Subcutaneous preadipocyte (primary cell): ENCODE results near the gene IBA57. TPM values are rescaled to one million over a fixed set of nuclear protein-coding genes. Genes with fewer than 3 reads are reported as not detected.

ENCODE experiments used
- small RNA-seq: library from RNA; depleted of rRNA; stranded (forward); fragments of <200 nt; gene quantifications from one replicate; pipeline ENCODE3, GENCODE V24; 2012
- total RNA-seq: library from RNA; depleted of rRNA; stranded (reverse); fragments of >200 nt; gene quantifications from 2 replicates; pipeline ENCODE4 v1.2.3, GENCODE V29; 2012

Gene IBA57
- 3.7 and 4.3 TPM in 2 replicates for total RNA-seq

GRCh38 chr1:228165372-228166169, at the start of gene IBA57:
Gene IBA57, plus strand, starts transcription at chr1:228165804. Its CDS starts 13 bp downstream, at chr1:228165817.

DNA sequence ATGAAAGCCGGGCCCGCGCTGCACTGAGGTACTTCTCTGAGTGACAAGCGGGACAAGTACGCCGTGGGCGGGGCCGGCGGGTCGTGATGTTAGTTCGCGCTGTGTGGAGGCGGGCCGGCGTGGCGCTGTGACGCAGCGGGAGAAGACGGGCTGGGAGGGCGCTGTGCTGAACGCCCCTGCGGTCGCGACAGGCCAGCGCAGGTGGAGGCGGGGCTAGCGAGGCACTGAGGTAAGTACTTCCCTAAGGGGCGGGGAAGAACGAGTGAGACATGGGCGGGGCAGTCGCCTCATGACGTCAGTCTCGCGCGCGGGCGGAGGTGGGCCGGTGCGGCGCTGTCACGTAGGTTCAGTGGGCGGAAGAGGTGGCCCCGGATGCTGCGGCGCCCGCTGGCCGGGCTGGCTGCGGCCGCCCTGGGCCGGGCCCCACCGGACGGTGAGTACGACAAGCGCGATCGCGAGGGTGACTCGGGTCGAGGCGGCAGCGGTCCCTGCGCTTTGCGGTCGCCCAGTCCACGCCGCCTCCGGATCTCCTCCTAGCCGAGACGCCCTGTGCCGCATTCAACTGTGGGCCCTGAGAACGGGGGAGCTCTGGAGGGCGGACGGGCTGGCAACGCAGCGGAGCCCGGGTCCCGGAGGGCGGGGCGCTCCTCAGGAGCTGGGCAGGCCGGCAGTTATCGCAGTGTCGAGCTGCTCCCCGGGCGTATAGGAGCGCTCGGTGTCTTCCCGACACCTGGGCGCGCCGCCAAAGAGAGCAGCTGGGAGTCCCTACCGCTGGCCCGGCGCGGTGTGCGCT, 25.5 kb upstream of the IBA57 start, which contains the start of gene GUK1:
Gene GUK1, plus strand, starts transcription at position 349 of the 793 bp plus-strand sequence. Its CDS starts 24 bp downstream, at position 373.

GRCh38 chr1:228149406-228150119, 16.0 kb upstream of the IBA57 start, which contains the start of gene GJC2:
Gene GJC2, plus strand, starts transcription at chr1:228149930. Its CDS starts 7,829 bp downstream, at chr1:228157759.

GRCh38 chr1:228207851-228208821, 42.5 kb downstream of the IBA57 start, which contains the start of gene OBSCN:
Gene OBSCN, plus strand, starts transcription at chr1:228208044. Its CDS starts 3,740 bp downstream, at chr1:228211784.

Small RNAs within 50 kb of the gene (small RNA-seq; reads per million reads assigned to genes)
- gene AL359510.1: not detected

Other genes starting within 250 kb of the IBA57 start
- 0.78 and 1.5 TPM in 2 replicates for gene WNT9A, start 217.9 kb upstream of the IBA57 start, total RNA-seq
- not detected in 2 replicates for gene WNT3A, start 158.8 kb upstream of the IBA57 start, total RNA-seq
- gene ARF1, start 83.1 kb upstream of the IBA57 start, total RNA-seq: 258 and 280 TPM in 2 replicates
- 5.5 and 10.7 TPM in 2 replicates for gene C1orf35, start 62.5 kb upstream of the IBA57 start, total RNA-seq
- gene MRPL55, start 56.5 kb upstream of the IBA57 start, total RNA-seq: 35.2 and 51.4 TPM in 2 replicates
- gene GUK1, start 25.5 kb upstream of the IBA57 start, total RNA-seq: 295 and 463 TPM in 2 replicates
- gene GJC2, start 15.9 kb upstream of the IBA57 start, total RNA-seq: 1.8 and 2.7 TPM in 2 replicates
- gene OBSCN, start 42.2 kb downstream of the IBA57 start, total RNA-seq: 1.4 and 2.9 TPM in 2 replicates
- 22.0 and 28.5 TPM in 2 replicates for gene TRIM11, start 241.0 kb downstream of the IBA57 start, total RNA-seq